H7 (cell line): Measurements from ENCODE around the gene RPL22. TPM values are rescaled to one million over a fixed set of nuclear protein-coding genes. Genes with fewer than 3 reads are reported as not detected.

Source experiments
- DNase-seq: peaks from one replicate; pipeline ENCODE4 v3.0.0; 2012
- H3K27me3 ChIP-seq: 2 replicates; pipeline ENCODE4 v1.6.0; 2011; ENCODE audit warnings: mild to moderate bottlenecking, low read length; ENCODE audit not compliant: control insufficient read depth, insufficient read depth
- H3K36me3 ChIP-seq: replicated peaks from 2 replicates; pipeline ENCODE4 v1.5.1; 2011; ENCODE audit warnings: low read length; ENCODE audit not compliant: control insufficient read depth, insufficient read depth
- H3K4me3 ChIP-seq: 2 replicates; pipeline ENCODE4 v1.5.1; 2011; ENCODE audit warnings: low read depth, mild to moderate bottlenecking, control low read depth, low read length, moderate library complexity; ENCODE audit not compliant: insufficient read depth
- total RNA-seq: library from RNA; depleted of rRNA; stranded (reverse); fragments of >200 nt; shearing (Covaris generic); gene quantifications from 2 replicates; pipeline ENCODE4 v1.2.3, GENCODE V29; 2014

The RPL22 gene
- total RNA-seq, 1 experiment from 2014 or later: 237 TPM

GRCh38 chr1:6212193-6212959 is 13.0 kb upstream of the RPL22 start:
- H3K4me3 ChIP-seq: no peak overlapping the region
- H3K27me3 ChIP-seq: peaks cover 22% of the 10 kb centered on the region
- DNase-seq: no peak
- no peaks in the 10 kb centered on the region for H3K36me3 ChIP-seq

GRCh38 chr1:6211731-6212130 is 12.3 kb upstream of the RPL22 start:
- Histone ChIP-seq H3K27me3 (peaks cover 28% of the 10 kb centered on the region), H3K4me3 (no peak overlapping the region), H3K36me3 (no peaks in the 10 kb centered on the region)
- no peak for DNase-seq

GRCh38 chr1:6210591-6211355 is 11.4 kb upstream of the RPL22 start:
- Histone ChIP-seq H3K4me3 (no peak overlapping the region), H3K36me3 (no peaks in the 10 kb centered on the region), H3K27me3 (peaks cover 37% of the 10 kb centered on the region)
- peak; percentile 61 for DNase-seq

- peak; percentile 82 for DNase-seq
- peaks cover 41% of the 10 kb centered on the region for H3K27me3 ChIP-seq
- H3K4me3 ChIP-seq: peak overlapping the region; percentile 53
- H3K36me3 ChIP-seq: no peaks in the 10 kb centered on the region
Measured at GRCh38 chr1:6209661-6210580, 10.5 kb upstream of the RPL22 start.

- Histone ChIP-seq H3K4me3 (peak overlapping the region; percentile 53), H3K36me3 (no peaks in the 10 kb centered on the region), H3K27me3 (peaks cover 41% of the 10 kb centered on the region)
- DNase-seq: peak; percentile 88
Measured at GRCh38 chr1:6208723-6209660, 9.6 kb upstream of the RPL22 start.

- no peak overlapping the region for H3K4me3 ChIP-seq
- H3K27me3 ChIP-seq: peaks cover 41% of the 10 kb centered on the region
- peak; percentile 60 for DNase-seq
- H3K36me3 ChIP-seq: no peaks in the 10 kb centered on the region
Measured at GRCh38 chr1:6207921-6208320, 8.5 kb upstream of the RPL22 start.

- H3K4me3 ChIP-seq: no peak overlapping the region; the same call in 1 of the 2 replicates
- H3K27me3 ChIP-seq: peaks cover 41% of the 10 kb centered on the region
- H3K36me3 ChIP-seq: no peaks in the 10 kb centered on the region
- peak; percentile 52 for DNase-seq
Measured at GRCh38 chr1:6207075-6207885, 7.9 kb upstream of the RPL22 start.

GRCh38 chr1:6206520-6206855 is 7.1 kb upstream of the RPL22 start:
- Histone ChIP-seq H3K36me3 (no peaks in the 10 kb centered on the region), H3K4me3 (peak overlapping the region; percentile 74), H3K27me3 (peaks cover 41% of the 10 kb centered on the region)
- no peak for DNase-seq

- Histone ChIP-seq H3K27me3 (peaks cover 41% of the 10 kb centered on the region), H3K36me3 (no peaks in the 10 kb centered on the region), H3K4me3 (peak within 1 kb of the TSS; percentile 74)
- peak; percentile 95 for DNase-seq
Measured at GRCh38 chr1:6205849-6206519, 6.6 kb upstream of the RPL22 start, which contains the start of gene RNF207. Gene RNF207, plus strand, starts transcription at chr1:6206119. Its CDS starts 417 bp downstream, at chr1:6206536.

GRCh38 chr1:6202256-6202655 is 2.9 kb upstream of the RPL22 start:
- Histone ChIP-seq H3K27me3 (peaks cover 18% of the 10 kb centered on the region), H3K36me3 (peaks cover 5% of the 10 kb centered on the region), H3K4me3 (no peak overlapping the region)
- no peak for DNase-seq

GRCh38 chr1:6200188-6200809 is 904 bp upstream of the RPL22 start:
- Histone ChIP-seq H3K4me3 (peak overlapping the region; percentile 99), H3K36me3 (peaks cover 16% of the 10 kb centered on the region), H3K27me3 (no peaks in the 10 kb centered on the region)
- peak; percentile 25 for DNase-seq

- DNase-seq: no peak
- Histone ChIP-seq H3K27me3 (no peaks in the 10 kb centered on the region), H3K4me3 (peak overlapping the region; percentile 99), H3K36me3 (peaks cover 24% of the 10 kb centered on the region)
Measured at GRCh38 chr1:6198646-6199297, 623 bp downstream of the RPL22 start.
